ENCODE measurements around the gene BHMT.
A peak's percentile ranks its signal among the peaks of the same experiment; 100 is the strongest.

BHMT gene

DNA sequence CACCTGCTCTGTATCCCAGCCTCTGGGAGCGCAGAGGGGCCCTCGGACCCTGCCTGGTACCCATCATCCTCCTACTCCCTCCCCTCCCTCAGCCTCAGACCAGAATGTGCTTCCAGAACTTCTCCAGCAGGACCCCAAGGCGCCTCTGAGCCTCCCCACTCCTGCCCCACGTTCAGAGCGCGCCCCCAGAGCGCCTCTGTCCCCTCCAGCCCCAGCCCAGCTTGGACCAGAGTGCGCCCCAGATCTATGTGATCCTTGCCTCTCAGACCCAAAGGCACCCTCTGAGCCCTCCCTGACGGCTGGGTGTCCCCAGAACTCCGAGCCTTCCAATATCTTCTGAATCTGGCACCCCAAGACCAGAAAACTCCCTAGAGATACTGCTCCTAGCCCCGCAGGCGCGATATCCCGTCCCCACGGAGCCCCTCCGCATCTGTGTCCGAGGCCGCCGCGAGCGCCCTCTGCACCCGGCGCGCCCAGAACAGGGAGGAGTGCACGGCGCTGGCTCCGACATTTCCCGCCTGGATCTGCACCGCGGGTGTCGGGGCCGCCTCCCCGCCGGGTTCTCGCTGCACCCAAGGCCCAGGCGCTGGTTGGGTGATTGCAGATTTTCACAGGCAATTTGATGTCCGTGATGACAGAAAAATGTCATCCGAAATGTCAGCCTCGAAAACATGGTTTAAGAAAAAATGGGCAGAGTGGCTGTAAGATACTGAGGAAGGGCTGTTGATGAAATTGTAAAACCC, 522 bp downstream of the BHMT start:
- Histone ChIP-seq H3K9me3 (ENCODE audit: control insufficient read depth, low read length) (no peaks in the 10 kb centered on the region), H3K4me1 (ENCODE audit: control insufficient read depth, insufficient read depth, low read length) (no peaks in the 10 kb centered on the region), H3K36me3 (ENCODE audit: control insufficient read depth, insufficient read depth, low read length) (no peaks in the 10 kb centered on the region), H3K4me3 (ENCODE audit: insufficient read depth, low read depth, low read length) (peak overlapping the region; percentile 31), H3K27ac (ENCODE audit: insufficient read depth, low read depth, low read length, poor library complexity, severe bottlenecking) (no peak overlapping the region), H3K27me3 (ENCODE audit: control insufficient read depth, insufficient read depth, low read length, poor library complexity, severe bottlenecking) (peaks cover 52% of the 10 kb centered on the region)
- WGBS, 2 experiments = 7 to 8% methylated on average over 39 of the region's 39 CpGs

DNA sequence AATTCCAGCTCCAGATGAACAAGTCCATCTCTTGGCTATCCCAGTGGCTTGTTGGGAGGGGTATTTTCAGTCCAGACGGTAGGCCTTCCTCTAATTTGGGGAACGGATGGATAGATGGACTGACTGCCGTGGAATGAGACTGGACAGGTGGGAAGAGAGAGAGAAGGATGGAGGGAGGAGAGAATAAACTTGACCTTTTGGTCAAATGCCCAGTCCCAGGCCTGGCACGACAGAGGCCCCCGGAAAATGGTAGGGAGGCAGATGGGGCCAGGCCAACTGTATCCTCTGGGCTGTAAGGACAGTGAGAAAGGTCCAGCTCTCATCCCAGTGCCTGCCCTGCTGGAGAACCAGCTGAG, 1.1 kb downstream of the BHMT start:
- Histone ChIP-seq H3K27me3 (ENCODE audit: control insufficient read depth, insufficient read depth, low read length, poor library complexity, severe bottlenecking) (peaks cover 52% of the 10 kb centered on the region), H3K4me1 (ENCODE audit: control insufficient read depth, insufficient read depth, low read length) (no peaks in the 10 kb centered on the region), H3K4me3 (ENCODE audit: insufficient read depth, low read depth, low read length) (no peak overlapping the region), H3K9me3 (ENCODE audit: control insufficient read depth, low read length) (no peaks in the 10 kb centered on the region), H3K36me3 (ENCODE audit: control insufficient read depth, insufficient read depth, low read length) (no peaks in the 10 kb centered on the region), H3K27ac (ENCODE audit: insufficient read depth, low read depth, low read length, poor library complexity, severe bottlenecking) (no peak overlapping the region)
- WGBS, 2 experiments = 82 to 85% methylated on average over 5 of the region's 5 CpGs

DNA sequence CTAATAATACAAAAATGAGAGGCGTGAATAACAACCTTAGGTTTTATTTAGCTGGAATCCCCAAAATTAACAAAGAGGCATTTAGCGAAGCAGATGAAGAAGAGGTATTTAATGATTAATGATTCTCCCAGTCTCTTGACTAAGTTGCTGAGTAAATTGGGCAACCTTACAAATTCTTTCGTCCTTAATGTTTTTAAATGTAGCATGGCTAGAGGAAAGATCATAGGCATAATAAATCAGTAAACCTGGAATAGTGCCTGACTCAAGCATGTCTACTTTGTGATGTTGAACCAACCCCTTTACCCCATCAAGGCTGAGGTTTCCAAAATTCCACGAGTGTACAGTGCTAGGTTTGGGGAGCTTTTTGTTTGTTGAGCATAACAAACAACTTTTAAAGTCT, 7.9 kb downstream of the BHMT start:
- H3K36me3 ChIP-seq (ENCODE audit: control insufficient read depth, insufficient read depth, low read length) = no peaks in the 10 kb centered on the region
- 95 to 96% methylated on average over 3 of the region's 4 CpGs for WGBS, 2 experiments
- H3K4me1 ChIP-seq (ENCODE audit: control insufficient read depth, insufficient read depth, low read length) = no peaks in the 10 kb centered on the region
- H3K27ac ChIP-seq (ENCODE audit: insufficient read depth, low read depth, low read length, poor library complexity, severe bottlenecking) = no peak overlapping the region
- H3K4me3 ChIP-seq (ENCODE audit: insufficient read depth, low read depth, low read length) = no peak overlapping the region
- no peaks in the 10 kb centered on the region for H3K9me3 ChIP-seq (ENCODE audit: control insufficient read depth, low read length)
- H3K27me3 ChIP-seq (ENCODE audit: control insufficient read depth, insufficient read depth, low read length, poor library complexity, severe bottlenecking) = peaks cover 7% of the 10 kb centered on the region

DNA sequence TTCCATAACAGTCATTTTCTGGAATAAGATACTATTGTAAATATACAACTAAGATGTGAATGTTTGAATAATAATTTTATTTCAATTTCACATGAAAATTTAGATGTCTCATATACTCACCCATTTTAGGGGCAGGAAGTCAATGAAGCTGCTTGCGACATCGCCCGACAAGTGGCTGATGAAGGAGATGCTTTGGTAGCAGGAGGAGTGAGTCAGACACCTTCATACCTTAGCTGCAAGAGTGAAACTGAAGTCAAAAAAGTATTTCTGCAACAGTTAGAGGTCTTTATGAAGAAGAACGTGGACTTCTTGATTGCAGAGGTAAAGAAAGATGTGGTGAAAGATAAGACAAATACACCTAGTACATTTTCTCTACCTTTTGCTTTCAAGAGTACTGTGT, 8.6 kb downstream of the BHMT start:
- Histone ChIP-seq H3K9me3 (ENCODE audit: control insufficient read depth, low read length) (no peaks in the 10 kb centered on the region), H3K27me3 (ENCODE audit: control insufficient read depth, insufficient read depth, low read length, poor library complexity, severe bottlenecking) (no peaks in the 10 kb centered on the region), H3K4me3 (ENCODE audit: insufficient read depth, low read depth, low read length) (no peak overlapping the region), H3K27ac (ENCODE audit: insufficient read depth, low read depth, low read length, poor library complexity, severe bottlenecking) (no peak overlapping the region), H3K4me1 (ENCODE audit: control insufficient read depth, insufficient read depth, low read length) (no peaks in the 10 kb centered on the region), H3K36me3 (ENCODE audit: control insufficient read depth, insufficient read depth, low read length) (no peaks in the 10 kb centered on the region)
- 98 to 99% methylated on average over 4 of the region's 4 CpGs for whole genome bisulfite sequencing, 2 experiments

DNA sequence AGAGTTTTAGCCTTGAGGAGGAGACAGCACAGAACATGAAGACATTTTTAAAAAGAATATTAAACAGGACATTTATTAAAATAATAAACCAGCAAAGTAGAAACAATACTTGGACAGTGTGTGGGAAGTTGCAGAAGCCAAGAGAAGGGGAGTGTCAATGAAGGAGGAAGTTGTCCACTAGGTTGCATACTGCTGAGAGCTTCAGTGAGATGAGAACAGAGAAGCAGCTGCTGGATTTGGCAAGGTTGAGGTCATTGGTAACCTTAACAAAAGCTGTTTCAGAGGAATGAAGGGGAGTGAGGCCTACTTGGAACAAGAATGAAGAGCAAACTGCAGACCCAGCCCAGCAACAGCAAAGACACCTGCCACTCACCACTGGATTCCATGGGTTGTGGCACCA, 11.4 kb downstream of the BHMT start:
- Histone ChIP-seq H3K9me3 (ENCODE audit: control insufficient read depth, low read length) (no peaks in the 10 kb centered on the region), H3K27me3 (ENCODE audit: control insufficient read depth, insufficient read depth, low read length, poor library complexity, severe bottlenecking) (no peaks in the 10 kb centered on the region), H3K36me3 (ENCODE audit: control insufficient read depth, insufficient read depth, low read length) (no peaks in the 10 kb centered on the region), H3K27ac (ENCODE audit: insufficient read depth, low read depth, low read length, poor library complexity, severe bottlenecking) (no peak overlapping the region), H3K4me3 (ENCODE audit: insufficient read depth, low read depth, low read length) (no peak overlapping the region), H3K4me1 (ENCODE audit: control insufficient read depth, insufficient read depth, low read length) (no peaks in the 10 kb centered on the region)

DNA sequence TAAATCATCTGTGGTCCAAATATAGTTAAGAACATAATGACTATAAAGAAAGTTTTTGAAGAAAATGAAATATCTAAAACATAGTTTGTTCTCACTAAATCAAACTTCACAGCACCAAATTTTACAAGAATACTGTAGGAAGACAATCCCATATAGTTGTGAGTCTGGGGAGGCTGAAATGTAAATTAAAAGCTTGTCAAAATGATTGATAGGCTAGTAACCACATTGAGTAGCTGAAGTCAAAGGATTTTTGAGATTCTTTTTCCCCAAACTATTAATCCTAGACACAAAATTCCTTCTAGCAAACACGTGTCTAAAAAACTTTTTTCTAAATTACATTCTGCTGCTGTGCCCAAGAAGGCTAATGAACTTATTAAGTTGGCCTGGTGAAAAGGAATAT, 13.0 kb downstream of the BHMT start:
- no peaks in the 10 kb centered on the region for H3K36me3 ChIP-seq (ENCODE audit: control insufficient read depth, insufficient read depth, low read length)
- H3K27me3 ChIP-seq (ENCODE audit: control insufficient read depth, insufficient read depth, low read length, poor library complexity, severe bottlenecking) = no peaks in the 10 kb centered on the region
- H3K27ac ChIP-seq (ENCODE audit: insufficient read depth, low read depth, low read length, poor library complexity, severe bottlenecking) = no peak overlapping the region
- no peaks in the 10 kb centered on the region for H3K9me3 ChIP-seq (ENCODE audit: control insufficient read depth, low read length)
- H3K4me1 ChIP-seq (ENCODE audit: control insufficient read depth, insufficient read depth, low read length) = no peaks in the 10 kb centered on the region
- 83 to 92% methylated on average over 1 of the region's 1 CpG for WGBS, 2 experiments
- no peak overlapping the region for H3K4me3 ChIP-seq (ENCODE audit: insufficient read depth, low read depth, low read length)

DNA sequence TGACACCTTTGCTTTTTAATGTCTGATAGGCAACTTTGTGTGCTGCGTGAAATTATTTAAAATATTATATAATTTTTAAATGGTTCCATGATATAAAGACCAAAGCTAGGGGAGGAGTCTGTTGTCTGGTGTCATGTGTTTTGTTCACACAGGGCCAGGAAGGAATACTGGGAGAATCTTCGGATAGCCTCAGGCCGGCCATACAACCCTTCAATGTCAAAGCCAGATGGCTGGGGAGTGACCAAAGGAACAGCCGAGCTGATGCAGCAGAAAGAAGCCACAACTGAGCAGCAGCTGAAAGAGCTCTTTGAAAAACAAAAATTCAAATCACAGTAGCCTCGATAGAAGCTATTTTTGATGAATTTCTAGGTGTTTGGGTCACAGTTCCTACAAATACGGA, 19.2 kb downstream of the BHMT start:
- H3K27ac ChIP-seq (ENCODE audit: insufficient read depth, low read depth, low read length, poor library complexity, severe bottlenecking) = no peak overlapping the region
- no peaks in the 10 kb centered on the region for H3K9me3 ChIP-seq (ENCODE audit: control insufficient read depth, low read length)
- H3K4me3 ChIP-seq (ENCODE audit: insufficient read depth, low read depth, low read length) = no peak overlapping the region
- no peaks in the 10 kb centered on the region for H3K27me3 ChIP-seq (ENCODE audit: control insufficient read depth, insufficient read depth, low read length, poor library complexity, severe bottlenecking)
- H3K4me1 ChIP-seq (ENCODE audit: control insufficient read depth, insufficient read depth, low read length) = peaks cover 3% of the 10 kb centered on the region
- H3K36me3 ChIP-seq (ENCODE audit: control insufficient read depth, insufficient read depth, low read length) = no peaks in the 10 kb centered on the region
- WGBS, 2 experiments = 66 to 81% methylated on average over 4 to 5 of the region's 6 CpGs

DNA sequence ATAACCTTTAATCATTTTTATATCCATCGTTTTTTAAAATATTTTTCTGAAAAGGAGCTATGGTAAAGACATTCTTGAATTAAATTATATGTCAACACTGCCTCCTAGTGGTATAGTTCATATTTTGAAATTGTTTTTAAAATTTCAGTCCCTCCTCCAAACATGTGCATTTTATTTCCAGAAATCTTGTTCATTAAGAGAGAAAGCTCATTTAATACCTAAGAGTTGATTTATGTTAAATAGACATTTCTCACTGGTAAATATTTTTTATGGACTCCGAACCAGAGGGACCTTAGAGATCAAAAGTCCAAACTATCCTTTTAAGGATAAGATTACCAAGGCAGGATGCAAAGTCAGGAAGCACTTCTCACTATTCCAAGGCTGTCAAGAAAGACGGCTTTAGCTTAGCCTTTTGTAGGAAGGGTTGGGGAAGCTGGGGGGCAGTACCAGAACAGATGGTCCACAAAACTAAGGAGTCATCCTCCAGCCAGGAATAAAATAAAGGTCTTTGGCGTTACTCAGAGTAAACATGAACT, 21.6 kb downstream of the BHMT start:
- H3K27me3 ChIP-seq (ENCODE audit: control insufficient read depth, insufficient read depth, low read length, poor library complexity, severe bottlenecking) = no peaks in the 10 kb centered on the region
- H3K9me3 ChIP-seq (ENCODE audit: control insufficient read depth, low read length) = no peaks in the 10 kb centered on the region
- WGBS, 2 experiments = 30 to 36% methylated on average over 3 of the region's 4 CpGs
- no peak overlapping the region for H3K4me3 ChIP-seq (ENCODE audit: insufficient read depth, low read depth, low read length)
- no peaks in the 10 kb centered on the region for H3K36me3 ChIP-seq (ENCODE audit: control insufficient read depth, insufficient read depth, low read length)
- H3K27ac ChIP-seq (ENCODE audit: insufficient read depth, low read depth, low read length, poor library complexity, severe bottlenecking) = no peak overlapping the region
- peaks cover 3% of the 10 kb centered on the region for H3K4me1 ChIP-seq (ENCODE audit: control insufficient read depth, insufficient read depth, low read length)

DNA sequence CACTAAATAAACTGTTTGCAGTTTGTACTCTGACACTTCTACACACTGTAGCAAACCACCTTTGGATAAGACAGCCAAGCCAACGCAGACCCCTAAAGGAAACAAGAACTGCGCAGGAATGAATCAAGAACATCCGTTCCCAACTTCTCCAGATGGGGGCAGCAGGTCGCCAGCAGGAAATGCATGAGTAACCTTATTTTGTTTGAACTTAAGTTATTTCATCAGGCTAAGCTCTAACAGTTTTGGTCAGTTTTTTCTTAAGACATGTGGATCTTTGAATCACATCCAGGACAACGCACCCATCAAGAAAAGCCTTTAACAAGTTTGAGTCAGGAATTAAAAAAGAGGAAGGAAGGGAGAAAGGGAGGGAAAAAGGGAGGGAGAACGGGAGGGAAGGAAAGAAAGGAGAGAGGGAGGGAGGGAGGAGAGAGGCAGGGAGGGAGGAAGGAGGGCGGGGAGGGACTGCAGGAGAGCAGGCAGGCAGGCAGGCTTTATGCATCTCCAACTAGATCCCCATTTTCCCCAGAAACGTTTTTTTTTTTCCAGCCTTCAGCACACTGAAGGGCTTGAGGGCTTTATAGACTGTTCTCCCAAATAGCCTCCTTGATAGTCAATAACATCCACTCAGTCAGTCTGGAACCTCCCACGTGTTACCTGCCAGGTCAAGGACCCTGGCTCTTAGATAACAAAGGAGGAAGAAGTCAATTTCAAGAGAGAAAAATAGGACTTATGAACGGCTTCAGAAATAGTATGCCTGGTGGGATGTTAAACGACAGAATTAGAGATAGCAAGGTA, 22.2 kb downstream of the BHMT start:
- no peaks in the 10 kb centered on the region for H3K27me3 ChIP-seq (ENCODE audit: control insufficient read depth, insufficient read depth, low read length, poor library complexity, severe bottlenecking)
- 9 to 10% methylated on average over 10 to 11 of the region's 11 CpGs for WGBS, 2 experiments
- H3K27ac ChIP-seq (ENCODE audit: insufficient read depth, low read depth, low read length, poor library complexity, severe bottlenecking) = no peak overlapping the region
- H3K4me1 ChIP-seq (ENCODE audit: control insufficient read depth, insufficient read depth, low read length) = peaks cover 3% of the 10 kb centered on the region
- peak overlapping the region; percentile 2 for H3K4me3 ChIP-seq (ENCODE audit: insufficient read depth, low read depth, low read length)
- H3K9me3 ChIP-seq (ENCODE audit: control insufficient read depth, low read length) = no peaks in the 10 kb centered on the region
- H3K36me3 ChIP-seq (ENCODE audit: control insufficient read depth, insufficient read depth, low read length) = no peaks in the 10 kb centered on the region

DNA sequence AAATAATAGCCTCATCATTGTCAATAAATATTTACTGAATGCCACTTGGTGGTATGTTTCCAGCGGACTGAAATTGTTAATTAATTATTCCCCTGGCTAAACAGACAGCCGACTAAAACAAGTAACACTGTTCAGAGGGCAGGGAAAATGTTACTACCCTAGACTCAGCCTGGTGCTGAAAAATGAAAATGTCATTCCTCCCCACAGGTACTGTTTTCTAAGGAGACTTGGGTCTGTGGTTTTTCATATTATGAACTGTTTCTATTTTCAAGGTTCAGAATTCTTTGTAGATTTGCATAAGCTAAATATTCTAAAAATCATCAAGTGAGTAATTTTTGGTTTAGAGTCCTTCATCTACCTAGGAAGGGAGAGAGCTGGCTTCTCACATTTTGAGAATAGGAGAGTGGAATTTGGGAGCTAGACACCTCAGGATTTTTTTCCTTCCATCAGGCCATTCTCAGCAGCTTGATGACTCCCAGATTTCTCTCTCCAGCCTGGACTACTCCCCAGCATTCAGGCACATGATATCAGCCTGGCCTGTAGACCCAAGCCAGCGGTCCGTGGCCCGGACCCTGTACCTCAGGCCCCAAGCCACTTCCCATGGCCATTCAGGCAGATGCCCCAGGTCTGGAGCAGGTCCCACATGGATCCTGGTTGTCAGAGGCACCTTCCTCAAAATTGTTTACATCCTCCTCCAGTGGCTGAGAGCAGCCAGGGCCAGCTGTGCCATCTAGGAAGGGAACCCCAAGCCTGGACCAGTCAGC, 24.4 kb downstream of the BHMT start:
- Histone ChIP-seq H3K4me1 (ENCODE audit: control insufficient read depth, insufficient read depth, low read length) (peaks cover 3% of the 10 kb centered on the region), H3K36me3 (ENCODE audit: control insufficient read depth, insufficient read depth, low read length) (no peaks in the 10 kb centered on the region), H3K27ac (ENCODE audit: insufficient read depth, low read depth, low read length, poor library complexity, severe bottlenecking) (no peak overlapping the region), H3K27me3 (ENCODE audit: control insufficient read depth, insufficient read depth, low read length, poor library complexity, severe bottlenecking) (no peaks in the 10 kb centered on the region), H3K9me3 (ENCODE audit: control insufficient read depth, low read length) (no peaks in the 10 kb centered on the region), H3K4me3 (ENCODE audit: insufficient read depth, low read depth, low read length) (no peak overlapping the region)
- WGBS, 2 experiments = 93 to 96% methylated on average over 5 of the region's 5 CpGs
